Measurements from ENCODE around the gene CCL8. TPM values are rescaled to one million over a fixed set of nuclear protein-coding genes. Genes with fewer than 3 reads are reported as not detected.

Gene CCL8
- total RNA-seq, 2 experiments from 2014 or later = not detected

GRCh38 chr17:34370376-34370996 lies 51.3 kb downstream of the CCL8 start:
- no peaks in the 10 kb centered on the region for H3K9me3 ChIP-seq (ENCODE audit: low read length)
- H2AFZ ChIP-seq (ENCODE audit: low read length) = peak overlapping the region; percentile 39; the same call in 1 of the 2 replicates
- H3K4me3 ChIP-seq (ENCODE audit: low read depth, low read length, poor library complexity, severe bottlenecking) = peak overlapping the region; percentile 3
- intact Hi-C loops (cut with micrococcal nuclease; ENCODE audit: unreplicated experiment) = no loop called here
- peak overlapping the region; percentile 55 for H3K4me2 ChIP-seq (ENCODE audit: low read length)
- no peaks in the 10 kb centered on the region for H3K9me2 ChIP-seq (ENCODE audit: insufficient read depth, low read length)
- H3K36me3 ChIP-seq (ENCODE audit: insufficient read depth, low read length) = no peaks in the 10 kb centered on the region
- TF ChIP-seq EZH2phosphoT487 (IDR thresholded peaks at IDR 0.05; ENCODE audit: borderline replicate concordance, low read depth, low read length) (no peak), CTCF (conservative IDR thresholded peaks at IDR 0.05; ENCODE audit: low read length) (no peak)
- H3K79me2 ChIP-seq (ENCODE audit: insufficient read depth, low read depth, low read length) = no peaks in the 10 kb centered on the region
- ChIA-PET POLR2A (interaction anchor here (0.5 to 3.6 kb wide), 4 partner anchors 8 to 1757 kb away, joined by 3 to 16 read pairs (median 6); partner anchors contain the start of gene CCL1), CTCF (ENCODE audit: unreplicated experiment) (interaction anchor here (0.7 to 2.1 kb wide), 3 partner anchors 9 to 1394 kb away, joined by 3 to 8 read pairs (median 4); no protein-coding TSS in a partner anchor)
- H3K4me1 ChIP-seq (ENCODE audit: insufficient read depth, low read length, poor library complexity, severe bottlenecking) = peaks cover 76% of the 10 kb centered on the region
- no peaks in the 10 kb centered on the region for H4K20me1 ChIP-seq (ENCODE audit: insufficient read depth, low read length)
- peak; percentile 35 for DNase-seq (ENCODE audit: low spot score)
- peak overlapping the region; percentile 79 for H3K27ac ChIP-seq (ENCODE audit: low read depth, low read length, poor library complexity, severe bottlenecking)
- no TSS peak for BruUV-seq (replicated peaks)

DNA sequence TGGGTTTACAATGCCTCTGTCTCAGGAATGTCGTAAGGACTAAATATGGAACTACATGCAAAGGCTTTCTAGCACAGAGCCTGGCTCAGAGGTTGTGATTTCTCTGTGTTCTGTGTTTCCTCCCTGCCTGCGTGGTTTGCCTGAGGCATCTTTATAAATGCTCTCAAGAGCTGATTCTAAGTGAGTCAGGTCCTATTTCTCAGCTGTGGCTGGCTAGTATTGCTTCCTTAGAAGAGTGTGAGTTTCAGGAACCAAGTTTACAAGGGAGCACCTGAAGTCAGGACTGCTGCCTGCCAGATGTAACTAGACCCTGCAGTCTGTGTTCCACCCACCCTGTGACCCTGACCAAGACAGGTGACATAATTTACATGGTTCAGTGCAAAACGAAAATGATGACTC lies 51.8 kb downstream of the CCL8 start:
- intact Hi-C loops (cut with micrococcal nuclease; ENCODE audit: unreplicated experiment) = no loop called here

More for the DNA sequence above, 51.8 kb downstream of the CCL8 start:
- Histone ChIP-seq H3K4me2 (ENCODE audit: low read length) (peak overlapping the region; percentile 55), H3K9me2 (ENCODE audit: insufficient read depth, low read length) (no peaks in the 10 kb centered on the region), H3K79me2 (ENCODE audit: insufficient read depth, low read depth, low read length) (no peaks in the 10 kb centered on the region), H3K9me3 (ENCODE audit: low read length) (no peaks in the 10 kb centered on the region), H4K20me1 (ENCODE audit: insufficient read depth, low read length) (no peaks in the 10 kb centered on the region), H3K27ac (ENCODE audit: low read depth, low read length, poor library complexity, severe bottlenecking) (peak overlapping the region; percentile 79), H3K4me3 (ENCODE audit: low read depth, low read length, poor library complexity, severe bottlenecking) (peak overlapping the region; percentile 3), H2AFZ (ENCODE audit: low read length) (peak overlapping the region; percentile 39; the same call in 1 of the 2 replicates), H3K36me3 (ENCODE audit: insufficient read depth, low read length) (no peaks in the 10 kb centered on the region), H3K4me1 (ENCODE audit: insufficient read depth, low read length, poor library complexity, severe bottlenecking) (peaks cover 76% of the 10 kb centered on the region)
- TF ChIP-seq EZH2phosphoT487 (IDR thresholded peaks at IDR 0.05; ENCODE audit: borderline replicate concordance, low read depth, low read length) (no peak), CTCF (conservative IDR thresholded peaks at IDR 0.05; ENCODE audit: low read length) (no peak)
- no TSS peak for BruUV-seq (replicated peaks)
- ChIA-PET POLR2A (interaction anchor here (0.8 to 3.6 kb wide), 3 partner anchors 9 to 28 kb away, joined by 3 to 16 read pairs (median 7); partner anchors contain the start of gene CCL1), CTCF (ENCODE audit: unreplicated experiment) (interaction anchor here (0.7 to 2.1 kb wide), 3 partner anchors 10 to 1393 kb away, joined by 3 to 8 read pairs (median 4); no protein-coding TSS in a partner anchor)
- DNase-seq (ENCODE audit: low spot score) = peak; percentile 76

Other genes starting within 250 kb of the CCL8 start
- gene CCL2, start 64.2 kb upstream of the CCL8 start, total RNA-seq (2014; rRNA removed; shearing (Covaris generic)) = not detected in 2 replicates
- gene CCL2, start 64.2 kb upstream of the CCL8 start, total RNA-seq (2022) = not detected in 2 replicates
- not detected in 2 replicates for gene CCL7, start 49.2 kb upstream of the CCL8 start, total RNA-seq (2014; rRNA removed; shearing (Covaris generic))
- gene CCL7, start 49.2 kb upstream of the CCL8 start, total RNA-seq (2022) = not detected in 2 replicates
- gene CCL11, start 33.7 kb upstream of the CCL8 start, total RNA-seq (2014; rRNA removed; shearing (Covaris generic)) = not detected in 2 replicates
- not detected in 2 replicates for gene CCL11, start 33.7 kb upstream of the CCL8 start, total RNA-seq (2022)
- not detected in 2 replicates for gene CCL13, start 37.0 kb downstream of the CCL8 start, total RNA-seq (2014; rRNA removed; shearing (Covaris generic))
- not detected in 2 replicates for gene CCL13, start 37.0 kb downstream of the CCL8 start, total RNA-seq (2022)
- gene CCL1, start 43.8 kb downstream of the CCL8 start, total RNA-seq (2014; rRNA removed; shearing (Covaris generic)) = not detected in 2 replicates
- not detected in 2 replicates for gene CCL1, start 43.8 kb downstream of the CCL8 start, total RNA-seq (2022)